IPS-18c (cell line): ENCODE data around the gene NACA2.
"Not testable (repeated sequence)": the region's sequence is repeated elsewhere in the genome, so short reads cannot be mapped to it uniquely, and the experiment has no call there.

Experiments used
- H3K4me3 ChIP-seq: 2 replicates; pipeline ENCODE4 v1.7.0; 2013; ENCODE audit warnings: low read depth, mild to moderate bottlenecking, low read length, moderate library complexity; ENCODE audit not compliant: insufficient read depth
- H3K9me3 ChIP-seq: one replicate; pipeline ENCODE4 v1.6.1; 2013; ENCODE audit warnings: mild to moderate bottlenecking, low read length, moderate library complexity; ENCODE audit not compliant: control insufficient read depth, insufficient read depth

The NACA2 gene

DNA sequence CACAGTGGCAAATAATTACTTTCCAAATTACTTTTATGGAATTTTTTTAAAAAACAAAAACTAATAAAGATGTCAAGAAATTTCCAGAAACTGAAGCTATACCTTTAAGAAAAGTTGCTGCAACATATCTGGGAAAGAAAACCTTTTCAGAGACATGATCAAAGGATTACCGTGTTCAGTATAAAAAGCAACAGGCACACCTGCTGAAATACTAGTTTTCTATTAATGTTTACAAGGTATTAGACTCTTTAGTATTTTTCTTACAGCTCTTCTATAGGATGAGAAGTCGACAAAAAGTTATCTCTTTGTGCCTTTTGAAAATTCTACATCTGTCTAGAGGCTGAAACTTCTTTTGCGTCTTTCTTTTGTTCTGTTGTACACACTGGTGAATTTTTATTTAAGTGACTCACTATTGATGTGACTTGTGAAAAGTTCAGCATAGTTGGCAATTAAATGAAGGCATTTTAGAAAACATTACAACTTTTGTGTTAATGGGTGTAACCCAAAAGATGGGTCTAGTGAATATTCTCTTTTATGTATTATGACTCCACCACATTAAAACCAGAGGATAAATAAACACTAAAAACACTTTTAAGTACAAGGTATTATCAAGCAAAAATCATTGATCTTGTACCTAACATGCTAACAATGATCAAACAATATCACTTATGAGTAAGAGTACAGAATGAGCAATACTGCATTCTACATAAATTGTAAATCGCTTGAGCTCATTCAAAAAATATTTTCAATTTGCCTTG is 23.8 kb downstream of the NACA2 start:
- peaks cover 3% of the 10 kb centered on the region for H3K9me3 ChIP-seq
- no peak overlapping the region for H3K4me3 ChIP-seq

DNA sequence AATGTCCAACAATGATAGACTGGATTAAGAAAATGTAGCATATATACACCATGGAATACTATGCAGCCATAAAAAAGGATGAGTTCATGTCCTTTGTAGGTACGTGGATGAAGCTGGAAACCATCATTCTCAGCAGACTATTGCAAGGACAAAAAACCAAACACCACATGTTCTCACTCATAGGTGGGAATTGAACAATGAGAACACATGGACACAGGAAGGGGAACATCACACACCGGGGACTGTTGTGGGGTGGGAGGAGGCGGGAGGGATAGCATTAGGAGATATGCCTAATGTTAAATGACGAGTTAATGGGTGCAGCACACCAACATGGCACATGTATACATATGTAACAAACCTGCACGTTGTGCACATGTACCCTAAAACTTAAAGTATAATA is 24.6 kb downstream of the NACA2 start:
- not testable (repeated sequence) for H3K9me3 ChIP-seq, H3K4me3 ChIP-seq

DNA sequence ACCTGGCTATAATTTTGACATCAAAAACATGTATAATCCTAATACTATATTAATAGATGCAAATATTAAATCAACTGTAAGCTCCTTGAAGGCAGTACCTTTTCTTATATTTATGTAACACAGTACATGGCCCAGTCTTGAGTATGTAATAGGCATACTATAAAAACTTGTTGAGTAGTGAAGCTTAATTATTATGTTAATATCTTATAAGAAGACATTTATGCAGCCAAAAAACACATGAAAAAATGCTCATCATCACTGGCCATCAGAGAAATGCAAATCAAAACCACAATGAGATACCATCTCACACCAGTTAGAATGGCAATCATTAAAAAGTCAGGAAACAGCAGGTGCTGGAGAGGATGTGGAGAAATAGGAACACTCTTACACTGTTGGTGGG is 25.2 kb downstream of the NACA2 start:
- H3K9me3 ChIP-seq, H3K4me3 ChIP-seq: not testable (repeated sequence)

DNA sequence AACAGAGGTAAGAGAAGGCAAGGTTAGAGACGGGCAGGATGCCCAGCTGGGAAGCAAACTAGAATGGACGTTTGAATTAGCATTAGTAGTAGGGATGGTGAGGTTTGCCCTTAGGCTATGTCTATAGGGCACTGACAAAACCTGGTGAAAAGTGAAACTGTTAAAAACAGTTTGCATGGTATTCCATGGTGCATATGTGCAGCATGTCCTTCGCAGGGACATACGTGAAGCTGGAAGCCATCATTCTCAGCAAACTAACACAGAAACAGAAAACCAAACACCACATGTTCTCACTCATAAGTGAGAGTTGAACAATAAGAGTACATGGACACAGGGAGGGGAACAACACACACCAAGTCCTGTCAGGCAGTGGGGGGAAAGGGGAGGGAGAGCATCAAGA is 25.8 kb downstream of the NACA2 start:
- no peaks in the 10 kb centered on the region for H3K9me3 ChIP-seq
- no peak overlapping the region for H3K4me3 ChIP-seq

DNA sequence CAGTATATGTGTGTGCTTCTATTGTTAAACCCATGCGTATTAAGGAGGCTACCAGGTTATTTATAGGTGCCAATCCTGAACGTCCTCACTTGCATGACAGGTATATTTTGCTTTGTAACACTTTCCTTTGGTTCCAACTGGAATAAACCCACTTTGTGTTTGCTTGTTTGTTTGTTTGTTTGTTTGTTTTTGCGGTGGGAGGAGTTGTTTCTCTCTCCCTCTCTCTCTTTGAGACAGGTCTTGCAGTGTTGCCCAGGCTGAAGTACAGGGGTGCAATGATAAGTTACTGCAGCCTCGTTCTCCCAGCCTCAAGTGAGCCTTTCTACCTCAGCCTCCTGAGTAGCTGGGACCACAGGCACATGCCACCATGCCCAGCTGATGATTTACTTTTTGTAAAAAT is 28.7 kb downstream of the NACA2 start:
- Histone ChIP-seq H3K4me3 (no peak overlapping the region), H3K9me3 (no peaks in the 10 kb centered on the region)

DNA sequence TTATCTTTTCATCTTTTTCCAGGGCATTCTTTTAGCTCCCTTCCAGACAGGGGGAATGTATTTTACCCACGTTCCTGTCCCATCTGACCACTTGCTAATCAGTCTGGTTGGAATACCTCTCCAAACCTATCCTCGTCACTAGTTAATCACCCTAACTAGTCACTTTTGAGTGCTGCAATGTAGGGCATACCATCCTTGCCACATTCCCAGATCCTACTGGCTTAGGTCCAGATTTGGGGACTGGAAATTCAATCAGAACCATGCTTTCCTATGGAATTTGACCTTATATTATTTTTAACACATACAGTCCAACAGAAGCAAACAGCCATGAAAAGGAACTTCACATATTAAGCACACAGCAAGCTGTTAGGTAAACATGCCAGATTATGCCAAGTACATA is 29.7 kb downstream of the NACA2 start:
- Histone ChIP-seq H3K4me3 (no peak overlapping the region), H3K9me3 (no peaks in the 10 kb centered on the region)

DNA sequence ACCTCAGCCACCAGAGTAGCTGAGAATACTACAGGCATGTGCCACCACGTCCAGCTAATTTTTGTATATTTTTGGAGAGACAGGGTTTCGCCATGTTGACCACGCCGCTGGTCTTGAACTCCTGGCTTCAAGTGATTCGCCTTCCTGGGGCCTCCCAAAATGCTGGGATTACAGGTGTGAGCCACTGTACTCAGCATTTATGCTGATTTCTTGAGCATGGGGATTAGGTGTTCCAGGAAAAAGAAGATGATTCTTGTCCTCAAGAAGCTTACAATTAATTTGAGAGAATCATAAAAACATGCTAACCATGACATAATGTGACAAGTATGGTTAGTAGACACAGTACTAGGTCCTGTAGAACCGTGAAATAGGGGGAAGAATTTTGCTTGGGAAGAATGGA is 30.9 kb downstream of the NACA2 start:
- no peaks in the 10 kb centered on the region for H3K9me3 ChIP-seq
- no peak overlapping the region for H3K4me3 ChIP-seq

DNA sequence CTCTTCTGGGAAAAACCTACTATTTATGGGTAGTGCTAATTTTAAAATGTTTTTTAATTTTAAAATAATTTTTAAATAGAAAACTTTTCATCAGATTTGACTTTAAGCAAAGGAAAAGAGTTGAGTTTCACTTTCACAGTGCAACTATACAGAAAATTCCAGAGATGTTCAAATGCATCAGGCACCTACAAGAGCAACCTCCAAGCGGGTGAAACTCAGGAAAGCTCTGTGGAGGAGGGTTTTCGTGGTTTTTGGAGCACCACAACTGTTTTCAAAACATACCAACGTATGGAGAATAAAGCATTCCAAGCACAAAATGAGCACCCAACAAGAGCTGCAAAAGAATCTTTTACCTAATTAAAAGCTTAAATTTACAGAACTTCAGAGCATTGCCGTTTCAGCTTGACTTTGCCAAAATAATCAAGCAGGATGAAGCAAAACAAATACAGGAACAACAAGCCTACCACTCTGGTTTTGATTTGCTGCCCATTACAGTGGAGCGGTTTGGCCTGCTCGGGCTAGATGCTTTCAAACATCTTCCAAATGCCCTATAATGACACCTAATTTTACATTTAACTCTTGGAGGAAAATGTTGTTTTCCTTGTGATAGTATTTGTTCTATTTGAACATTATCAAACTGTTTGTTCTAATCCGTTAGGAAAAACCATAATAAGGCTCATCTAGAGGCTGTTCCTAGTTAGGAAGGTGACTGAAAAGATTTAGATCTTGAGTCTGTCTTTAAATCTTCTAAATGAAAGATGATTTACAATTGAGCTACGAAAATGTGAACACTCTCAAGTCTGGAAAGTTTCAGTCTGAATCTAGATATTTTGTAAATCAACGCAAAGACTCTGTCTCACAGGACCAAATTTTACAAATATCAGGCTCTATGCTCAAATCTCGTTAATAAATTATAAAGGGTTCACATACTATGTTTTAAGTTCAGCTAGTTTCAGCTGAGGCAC is 34.5 kb downstream of the NACA2 start:
- no peak overlapping the region for H3K4me3 ChIP-seq

DNA sequence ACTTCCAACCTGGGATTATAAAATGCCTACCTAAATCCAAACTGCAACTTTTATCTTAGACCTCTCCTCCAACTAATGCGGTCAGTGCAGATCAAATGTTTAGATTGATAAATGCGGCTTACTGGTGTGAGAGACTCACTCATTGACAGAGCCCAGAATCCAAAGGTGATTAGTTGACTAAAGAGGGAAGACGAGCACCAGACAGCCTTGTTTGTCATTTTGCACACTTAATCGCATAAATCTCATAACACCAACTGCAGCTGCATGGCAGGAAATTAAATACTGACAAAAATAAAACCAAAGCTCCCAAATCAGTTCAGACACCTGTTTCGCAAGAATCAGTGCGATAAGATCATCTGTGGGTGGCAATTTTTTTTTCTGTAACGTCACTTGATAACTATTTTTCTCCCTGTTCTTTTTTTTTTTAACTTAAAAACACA is 35.9 kb downstream of the NACA2 start:
- Histone ChIP-seq H3K4me3 (no peak overlapping the region), H3K9me3 (no peaks in the 10 kb centered on the region)

More for the DNA sequence above, 34.5 kb downstream of the NACA2 start:
- no peaks in the 10 kb centered on the region for H3K9me3 ChIP-seq

DNA sequence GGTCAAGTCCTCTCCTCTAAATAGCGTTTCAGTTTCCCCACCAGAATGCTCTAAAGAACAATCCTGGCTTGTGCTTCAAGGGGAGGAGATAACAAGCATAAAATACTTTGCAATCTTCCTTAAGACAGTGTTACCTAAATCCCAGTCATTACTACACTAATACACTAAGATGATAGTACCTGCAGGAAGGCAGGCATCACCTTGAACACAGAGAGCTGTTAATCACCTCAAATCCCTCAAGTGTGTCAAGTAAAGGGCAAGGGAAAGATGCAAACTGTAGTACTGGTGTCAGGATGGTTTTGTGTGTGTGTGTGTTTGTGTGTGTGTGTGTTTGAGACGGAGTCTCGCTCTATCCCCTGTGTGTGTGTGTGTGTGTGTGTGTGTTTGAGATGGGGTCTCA is 36.8 kb downstream of the NACA2 start:
- no peaks in the 10 kb centered on the region for H3K9me3 ChIP-seq

DNA sequence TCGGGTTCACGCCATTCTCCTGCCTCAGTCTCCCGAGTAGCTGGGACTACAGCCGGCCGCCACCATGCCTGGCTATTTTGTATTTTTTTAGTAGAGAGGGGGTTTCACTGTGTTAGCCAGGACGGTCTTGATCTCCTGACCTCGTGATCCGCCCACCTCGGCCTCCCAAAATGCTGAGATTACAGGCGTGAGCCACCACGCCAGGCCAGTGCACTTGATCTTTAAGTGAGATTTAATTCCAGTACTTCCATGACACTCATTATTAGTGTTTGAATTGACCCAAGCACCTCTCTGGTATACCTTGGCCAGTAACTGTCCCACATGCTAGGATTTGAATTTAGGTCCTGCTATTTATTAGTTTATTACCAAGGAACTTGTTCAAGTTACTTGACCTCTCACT is 38.5 kb downstream of the NACA2 start:
- not testable (repeated sequence) for H3K9me3 ChIP-seq, H3K4me3 ChIP-seq

More for the DNA sequence above, 36.8 kb downstream of the NACA2 start:
- H3K4me3 ChIP-seq = no peak overlapping the region

DNA sequence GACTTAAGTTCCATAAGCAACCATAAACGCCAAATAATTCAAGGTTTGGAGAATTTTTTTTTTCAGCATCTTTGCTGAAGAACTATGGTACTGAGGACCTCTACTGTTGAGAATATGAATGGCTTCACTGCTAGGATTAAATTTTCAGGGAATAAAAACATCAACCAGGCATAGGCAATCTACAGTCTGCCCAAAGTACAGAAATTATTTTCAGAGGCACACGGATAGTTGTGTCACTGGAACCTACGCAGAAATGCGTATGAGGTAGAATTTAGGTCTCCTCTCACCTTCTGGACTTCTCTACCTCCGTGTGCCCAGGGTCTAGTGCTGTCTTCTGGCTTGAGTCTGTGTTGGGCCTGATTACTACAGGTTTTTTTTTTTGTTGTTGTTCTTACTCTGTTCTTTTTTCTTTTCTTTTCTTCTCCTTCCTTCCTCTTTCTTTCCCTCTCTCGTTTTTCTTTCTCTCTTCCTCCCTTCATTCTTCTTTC is 39.7 kb downstream of the NACA2 start:
- no peaks in the 10 kb centered on the region for H3K9me3 ChIP-seq
- H3K4me3 ChIP-seq = no peak overlapping the region

DNA sequence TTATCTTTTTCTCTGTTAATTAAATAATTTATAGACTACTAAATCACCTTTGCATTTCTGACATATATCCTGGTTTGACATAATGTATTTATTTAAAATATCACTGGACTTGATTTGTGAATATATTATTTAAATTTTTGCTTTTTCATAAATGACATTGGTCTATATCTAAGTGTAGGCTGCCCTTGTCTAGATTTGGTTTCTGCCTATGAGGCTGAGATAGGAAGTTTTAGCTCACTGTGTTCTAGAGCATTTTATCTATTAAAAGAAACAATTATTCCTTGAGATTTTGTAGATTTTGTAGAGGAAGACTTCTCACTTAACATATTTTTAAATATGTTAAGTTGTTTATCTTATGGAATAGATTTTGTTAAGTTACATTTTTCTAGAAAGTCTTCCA is 43.9 kb downstream of the NACA2 start:
- H3K4me3 ChIP-seq = no peak overlapping the region
- no peaks in the 10 kb centered on the region for H3K9me3 ChIP-seq

DNA sequence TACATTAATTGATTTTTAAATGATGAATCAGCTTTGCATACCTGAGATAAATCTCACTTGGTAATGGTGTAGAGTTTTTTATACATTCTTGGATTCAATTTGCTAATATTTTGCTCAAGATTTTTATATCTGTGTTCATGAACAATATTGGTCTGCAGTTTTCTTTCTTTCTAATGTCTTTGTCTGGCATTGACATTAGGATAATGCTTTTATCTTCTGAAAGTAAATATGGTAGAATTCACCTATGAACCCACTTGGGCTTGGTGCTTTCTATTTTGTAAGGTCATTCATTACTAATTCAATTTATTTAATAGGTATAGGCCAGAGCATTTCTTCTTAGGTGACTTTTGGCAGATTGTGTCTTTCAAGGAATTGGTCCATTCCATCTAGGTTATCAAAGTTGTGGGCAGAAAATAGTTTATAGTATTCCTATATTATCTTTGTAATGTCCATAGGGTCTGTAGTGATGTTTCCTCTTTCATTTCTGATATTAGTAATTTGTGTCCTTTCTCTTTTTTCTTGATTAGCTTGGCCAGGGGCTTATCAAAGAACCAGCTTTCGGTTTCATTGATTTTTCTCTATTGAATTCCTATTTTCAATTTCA is 45.6 kb downstream of the NACA2 start:
- H3K4me3 ChIP-seq = no peak overlapping the region
- no peaks in the 10 kb centered on the region for H3K9me3 ChIP-seq

DNA sequence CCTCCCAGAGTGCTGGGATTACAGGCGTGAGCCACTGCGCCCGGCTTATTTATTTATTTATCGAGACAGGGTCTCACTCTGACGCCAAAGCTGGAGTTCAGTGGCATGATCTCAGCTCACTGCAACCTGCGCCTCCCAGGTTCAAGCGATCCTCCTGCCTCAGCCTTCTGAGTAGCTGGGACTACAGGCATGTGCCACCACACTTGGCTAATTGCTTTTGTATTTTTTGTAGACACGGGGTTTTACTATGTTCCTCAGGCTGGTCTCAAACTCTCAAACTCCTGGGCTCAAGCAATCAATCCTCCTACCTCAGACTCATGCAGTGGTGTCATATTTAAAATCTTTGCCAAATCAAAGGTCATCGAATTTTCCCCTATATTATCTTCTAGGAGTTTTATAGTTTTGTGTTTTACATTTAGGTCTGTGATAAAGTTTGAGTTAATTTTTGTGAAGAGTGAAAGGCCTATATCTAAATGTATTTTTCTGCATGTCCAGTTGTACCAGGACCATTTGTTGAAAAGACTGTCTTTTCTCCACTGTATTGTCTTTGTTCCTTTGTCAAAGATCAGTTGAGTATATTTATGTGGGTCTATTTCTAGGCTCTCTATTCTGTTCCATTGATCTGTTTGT is 47.1 kb downstream of the NACA2 start:
- no peak overlapping the region for H3K4me3 ChIP-seq
- H3K9me3 ChIP-seq = no peaks in the 10 kb centered on the region

DNA sequence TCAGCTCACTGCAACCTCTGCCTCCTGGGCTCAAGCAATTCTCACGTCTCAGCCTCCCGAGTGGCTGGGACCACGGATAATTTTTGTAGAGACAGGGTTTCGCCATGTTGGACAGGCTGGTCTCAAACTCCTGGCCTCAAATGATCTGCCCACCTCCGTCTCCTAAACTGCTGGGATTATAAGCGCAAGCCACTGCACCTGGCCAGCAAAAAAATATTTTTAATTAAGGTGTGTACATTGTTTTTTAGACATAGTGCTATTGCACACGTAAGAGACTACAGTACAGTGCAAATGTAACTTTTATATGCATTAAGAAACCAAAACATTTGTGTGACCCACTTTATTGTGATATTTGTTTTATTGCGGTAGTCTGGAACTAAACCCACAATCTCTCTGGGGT is 49.0 kb downstream of the NACA2 start:
- H3K4me3 ChIP-seq = no peak overlapping the region

DNA sequence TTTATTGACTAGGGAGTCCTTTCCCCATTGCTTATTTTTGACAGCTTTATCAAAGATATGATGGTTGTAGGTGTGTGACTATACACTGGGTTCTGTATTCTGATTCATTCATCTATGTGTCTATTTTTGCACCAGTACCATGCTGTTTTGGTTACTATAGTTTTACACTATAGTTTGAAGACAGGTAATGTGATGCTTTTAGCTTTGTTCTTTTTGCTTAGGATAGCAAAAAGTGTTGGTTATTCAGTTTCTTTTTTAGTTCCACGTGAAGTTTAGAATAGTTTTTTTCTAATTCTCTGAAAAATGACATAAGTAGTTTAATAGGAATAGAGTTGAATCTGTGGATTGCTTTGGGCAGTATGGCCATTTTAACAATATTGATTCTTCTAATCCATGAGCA is 50.1 kb downstream of the NACA2 start:
- Histone ChIP-seq H3K9me3 (no peaks in the 10 kb centered on the region), H3K4me3 (no peak overlapping the region)

More for the DNA sequence above, 49.0 kb downstream of the NACA2 start:
- no peaks in the 10 kb centered on the region for H3K9me3 ChIP-seq
